GM18511 (cell line): ENCODE measurements around the gene NCK2.
A peak's percentile ranks its signal among the peaks of the same experiment; 100 is the strongest.

Source experiments
- ATAC-seq: cut with Tn5 transposase; IDR thresholded peaks from one replicate; pipeline ENCODE4 v1.9.1; 2021; ENCODE audit warnings: mild to moderate bottlenecking, moderate library complexity; ENCODE audit not compliant: unreplicated experiment

The NCK2 gene

DNA sequence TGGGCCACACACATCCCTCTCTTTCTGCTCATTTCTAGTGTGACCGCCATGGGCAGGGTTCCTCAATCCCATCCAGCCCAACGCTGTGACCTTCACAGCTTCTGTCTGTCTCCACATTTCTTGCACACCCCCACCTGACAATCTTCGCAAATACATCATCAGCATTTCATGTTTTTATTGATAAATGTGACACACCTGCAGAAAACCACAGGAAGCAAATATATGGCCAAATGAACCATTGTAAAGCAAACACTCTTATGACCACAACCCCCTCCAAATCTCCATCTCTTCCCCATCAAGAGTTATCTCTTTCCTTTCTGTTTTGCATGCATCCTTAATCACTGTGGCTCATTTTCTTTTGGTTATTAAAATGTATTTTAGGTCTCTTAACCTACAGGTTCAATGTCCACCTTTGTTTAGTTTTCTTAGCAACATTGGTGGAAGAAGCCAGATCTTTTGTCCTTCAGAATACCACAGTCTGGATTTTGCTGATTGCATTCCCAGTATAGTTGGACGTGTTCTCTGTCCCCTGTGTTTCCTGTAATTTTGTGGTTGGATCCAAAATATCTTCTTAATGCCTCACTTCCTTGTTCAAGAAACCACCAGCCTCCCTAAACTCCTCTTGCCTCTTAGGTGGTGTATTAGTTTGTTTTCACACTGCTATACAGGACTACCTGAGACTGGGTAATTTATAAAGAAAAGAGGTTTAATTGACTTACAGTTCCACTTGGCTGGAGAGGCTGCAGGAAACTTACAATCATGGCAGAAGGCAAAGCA, 9.8 kb upstream of the NCK2 start:
- no peak for ATAC-seq

DNA sequence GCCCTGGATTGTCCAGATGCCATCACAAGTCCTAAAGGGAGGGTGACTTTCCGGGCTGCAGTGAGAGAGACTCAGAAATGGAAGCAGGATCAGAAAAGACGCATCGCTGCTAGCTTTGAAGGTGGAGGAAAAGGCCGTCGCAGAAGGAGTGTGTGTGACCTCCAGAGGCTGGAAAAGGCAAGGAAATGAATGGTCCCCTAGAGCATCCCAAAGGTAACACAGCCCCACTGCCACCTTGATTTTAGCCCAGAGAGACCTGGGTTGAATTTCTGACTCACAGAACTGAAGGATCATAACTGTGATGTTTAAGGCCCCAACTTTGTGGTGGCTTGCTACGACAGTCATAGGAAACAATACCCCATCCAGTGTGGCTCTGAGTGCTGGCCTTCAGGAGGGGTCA, 8.6 kb upstream of the NCK2 start:
- no peak for ATAC-seq

DNA sequence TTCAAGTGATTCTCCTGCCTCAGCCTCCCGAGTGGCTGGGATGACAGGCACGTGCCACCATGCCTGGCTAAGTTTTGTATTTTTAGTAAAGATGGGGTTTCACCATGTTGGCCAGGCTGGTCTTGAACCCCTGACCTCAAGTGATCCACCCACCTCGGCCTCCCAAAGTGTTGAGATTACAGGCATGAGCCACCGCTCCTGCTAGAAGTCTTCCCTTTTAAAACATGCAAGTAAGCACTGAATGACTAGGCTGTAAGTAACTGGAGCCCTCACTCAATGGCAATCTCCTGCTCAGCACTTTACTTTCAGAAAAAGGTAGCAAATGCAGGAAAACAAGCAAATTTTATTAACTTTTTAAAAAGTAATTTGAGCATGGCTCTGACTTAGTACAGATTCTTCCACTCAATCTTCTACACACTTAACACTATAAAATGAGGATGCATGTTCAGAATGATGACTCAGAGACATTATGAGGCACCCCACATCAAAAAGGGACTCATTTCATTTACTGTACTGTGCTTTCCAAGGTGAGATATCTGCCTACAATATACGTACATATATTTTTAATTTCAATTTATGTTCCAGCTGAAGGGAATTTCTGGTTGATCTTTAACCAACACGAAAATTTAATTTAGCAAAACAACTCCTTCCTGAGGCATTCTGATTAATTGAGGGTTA, 6.6 kb upstream of the NCK2 start:
- no peak for ATAC-seq

DNA sequence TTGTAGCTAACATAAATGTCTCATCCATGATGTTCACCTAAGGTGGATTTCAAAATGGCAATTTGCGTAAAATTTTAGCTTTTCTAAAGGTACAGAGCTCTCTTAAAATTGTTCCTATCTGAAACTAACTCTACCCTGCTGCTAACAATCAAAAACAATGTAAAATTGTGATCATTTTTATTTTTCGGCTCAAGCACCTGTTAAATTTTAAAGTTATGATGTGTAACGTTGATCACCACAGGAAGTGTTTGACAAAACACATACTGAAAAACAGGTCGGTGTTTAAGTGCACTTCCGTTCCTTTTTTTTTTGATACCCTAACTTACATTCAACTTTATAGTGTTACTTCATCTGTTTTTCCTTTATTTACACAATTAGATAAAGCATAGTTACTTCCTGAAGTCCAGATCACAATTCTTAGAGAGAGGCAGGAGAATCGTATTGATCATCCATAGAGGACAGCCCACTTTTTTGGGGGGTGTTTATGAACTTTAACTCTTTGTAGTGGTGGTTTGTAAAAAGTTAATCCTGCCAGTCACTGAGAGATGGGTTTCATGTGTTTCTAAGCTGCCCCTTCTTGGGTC, 6.0 kb upstream of the NCK2 start:
- ATAC-seq, result no peak

DNA sequence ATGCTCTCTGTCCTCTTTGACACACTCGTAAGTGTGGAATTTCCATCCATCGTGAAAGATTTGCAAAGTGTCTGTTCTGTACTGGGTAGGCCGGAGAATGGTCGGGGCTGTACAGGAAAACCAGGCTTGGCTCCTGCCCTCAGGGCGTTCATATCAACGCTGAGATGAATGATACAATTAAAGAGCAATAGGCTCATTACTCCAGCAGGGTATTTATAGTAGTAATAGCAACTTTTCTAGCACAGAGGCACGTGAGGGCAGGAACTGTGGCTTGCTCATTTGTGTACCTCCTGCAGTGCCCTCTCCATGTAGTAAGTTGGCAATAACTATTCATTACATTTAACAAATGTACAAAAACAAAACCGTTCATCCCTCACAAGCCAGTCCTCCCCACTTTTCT, 5.3 kb upstream of the NCK2 start:
- ATAC-seq, result no peak

DNA sequence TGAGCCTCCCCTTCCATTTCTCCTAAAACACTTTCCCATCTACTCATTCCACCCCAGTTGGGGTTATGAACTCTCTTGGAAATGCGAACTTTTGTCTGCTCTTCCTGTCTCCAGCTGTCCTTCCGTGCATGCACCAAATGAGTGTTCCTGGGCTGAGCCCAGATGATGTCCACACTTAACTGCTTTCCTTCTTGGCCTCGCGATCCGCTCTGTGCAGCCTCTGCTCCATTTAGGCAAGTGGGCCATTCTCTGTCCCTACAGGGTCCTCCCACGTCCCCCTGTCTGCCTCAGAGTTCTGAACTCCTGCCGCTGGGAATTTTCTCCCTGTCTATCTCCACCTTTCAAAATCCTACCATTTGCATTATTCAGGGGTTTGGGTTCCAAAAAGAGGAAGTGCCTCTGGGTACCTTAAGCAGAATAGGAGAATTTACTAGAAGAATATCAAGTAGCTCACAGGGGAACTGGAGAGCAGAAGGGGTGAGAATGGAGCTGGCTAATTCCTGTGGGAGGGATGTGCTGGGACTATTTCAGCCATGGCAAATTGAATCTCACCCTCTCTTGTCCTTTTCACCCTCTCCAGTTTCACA, 4.7 kb upstream of the NCK2 start:
- ATAC-seq, result no peak

GRCh38 chr2:105741174-105741573, 3.5 kb upstream of the NCK2 start:
- no peak for ATAC-seq

GRCh38 chr2:105741617-105742016, 3.1 kb upstream of the NCK2 start:
- no peak for ATAC-seq

DNA sequence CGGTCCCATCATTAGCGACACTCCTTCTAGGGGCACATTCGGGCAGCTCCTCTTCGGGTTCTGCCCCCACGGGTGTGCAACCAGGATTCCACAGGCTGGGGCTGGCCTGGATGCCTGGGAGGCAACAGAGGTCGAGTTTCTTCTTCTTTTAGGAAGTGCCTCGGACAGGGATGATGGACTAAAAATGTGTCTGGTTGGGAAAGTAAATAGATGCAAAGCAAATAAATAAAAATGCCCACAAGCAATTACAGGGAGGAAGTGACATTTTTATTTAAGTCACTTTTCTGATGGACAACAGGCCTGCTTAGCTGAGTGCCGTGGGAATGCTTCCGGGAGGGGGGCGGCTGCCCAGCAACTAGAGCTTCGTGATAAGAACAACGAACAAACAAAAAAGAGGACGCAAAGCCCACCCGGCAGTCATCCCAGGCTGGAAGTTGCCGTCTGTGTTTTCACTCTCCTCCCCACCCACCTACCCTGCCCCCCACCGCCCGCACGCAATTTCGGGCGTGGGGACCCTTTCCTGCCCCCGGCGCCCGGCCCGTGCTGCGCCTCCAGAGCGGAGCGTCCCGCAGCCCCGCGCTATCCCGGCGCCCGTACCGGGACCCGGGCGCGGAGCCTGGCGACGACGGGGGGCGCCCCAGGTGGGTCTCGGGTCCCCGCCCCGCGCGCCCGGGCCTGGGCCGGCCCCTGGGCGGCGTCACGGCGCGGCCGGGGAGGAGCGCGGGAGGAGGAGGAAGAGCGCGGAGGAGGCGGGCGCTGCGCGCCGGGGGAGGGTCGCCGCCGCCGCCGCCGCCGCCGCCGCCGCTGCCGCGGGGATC, 412 bp upstream of the NCK2 start:
- peak; percentile 76 for ATAC-seq

DNA sequence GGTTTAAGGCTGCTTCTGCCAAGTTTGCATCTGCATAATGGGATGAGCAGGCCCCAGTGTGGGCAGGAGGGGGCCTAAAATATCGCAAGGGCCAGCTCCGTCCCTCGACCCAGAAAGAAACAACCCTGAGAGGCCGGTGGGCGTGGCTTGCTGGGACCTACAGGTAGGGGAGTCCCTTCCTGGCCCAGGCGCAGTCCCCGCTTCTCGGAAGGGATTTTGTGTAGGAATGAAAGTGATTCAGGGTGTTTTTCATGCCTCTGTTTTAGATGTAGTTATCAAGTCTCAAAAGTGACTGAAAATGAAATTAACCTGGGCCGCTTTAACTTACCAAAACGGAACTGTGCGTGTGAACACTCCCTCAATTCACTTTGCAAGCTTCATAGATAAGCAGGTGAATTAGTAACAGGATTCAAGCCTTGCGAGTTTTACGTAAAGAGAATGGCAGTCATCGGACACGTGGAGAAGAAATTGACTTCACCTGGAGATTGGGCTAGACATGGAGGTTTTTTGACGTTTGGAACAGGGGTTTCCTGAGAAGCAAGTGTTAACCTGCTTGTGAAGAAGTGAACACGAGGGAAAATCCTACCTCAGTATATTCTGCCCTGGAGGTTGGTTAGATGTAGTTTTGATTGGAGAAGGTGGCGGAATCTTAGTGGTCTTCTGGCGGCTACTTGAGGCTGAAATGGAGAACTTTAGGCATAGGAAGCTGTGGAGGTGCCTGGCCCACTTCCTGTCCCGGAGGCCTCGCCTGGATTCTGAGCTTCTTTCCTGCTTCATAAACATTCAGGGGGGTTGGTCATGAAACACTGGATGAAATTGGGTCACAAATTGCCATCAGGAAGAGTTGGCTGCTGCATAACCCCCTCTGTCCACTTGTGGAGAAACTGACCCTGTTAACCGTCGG, 1.7 kb downstream of the NCK2 start:
- ATAC-seq, result peak; percentile 55

DNA sequence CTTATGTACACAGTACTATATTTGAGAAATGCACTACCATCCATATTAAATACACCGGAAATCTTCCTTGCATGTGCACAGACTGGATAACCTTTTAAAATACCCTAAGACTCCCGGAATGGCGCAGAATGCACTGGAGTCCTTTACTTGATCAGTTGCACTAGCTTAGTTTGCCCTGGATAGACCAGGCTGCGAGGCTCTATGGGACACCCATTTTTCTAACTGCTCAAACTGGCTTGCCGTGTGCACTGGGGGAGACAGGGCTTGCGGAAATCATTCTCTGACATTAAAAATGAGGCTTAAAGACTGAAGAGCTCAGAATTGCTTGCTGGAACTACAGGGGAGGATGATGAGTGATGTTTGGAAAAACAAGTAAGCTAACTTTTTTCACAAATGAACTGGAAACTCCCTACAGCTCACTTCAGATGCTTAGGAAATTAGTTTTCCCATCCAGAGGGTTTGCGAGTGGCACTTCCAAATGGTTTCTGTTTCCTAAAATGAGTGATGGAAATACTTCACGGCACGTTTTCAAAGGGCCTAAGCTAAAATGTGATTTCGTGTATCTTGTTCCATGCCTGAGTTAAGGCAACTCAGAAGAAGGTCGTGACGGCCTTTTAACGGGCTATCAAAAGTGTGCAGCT, 2.7 kb downstream of the NCK2 start:
- no peak for ATAC-seq

- ATAC-seq, result no peak
These were observed 3.3 kb downstream of the NCK2 start for GRCh38 chr2:105747991-105748390.

- no peak for ATAC-seq
These were observed 3.9 kb downstream of the NCK2 start for GRCh38 chr2:105748566-105748965.

GRCh38 chr2:105749583-105750400, 5.1 kb downstream of the NCK2 start:
- no peak for ATAC-seq

- ATAC-seq, result no peak
These were observed 6.0 kb downstream of the NCK2 start for GRCh38 chr2:105750735-105751134.

GRCh38 chr2:105751272-105751671, 6.6 kb downstream of the NCK2 start:
- ATAC-seq, result no peak

DNA sequence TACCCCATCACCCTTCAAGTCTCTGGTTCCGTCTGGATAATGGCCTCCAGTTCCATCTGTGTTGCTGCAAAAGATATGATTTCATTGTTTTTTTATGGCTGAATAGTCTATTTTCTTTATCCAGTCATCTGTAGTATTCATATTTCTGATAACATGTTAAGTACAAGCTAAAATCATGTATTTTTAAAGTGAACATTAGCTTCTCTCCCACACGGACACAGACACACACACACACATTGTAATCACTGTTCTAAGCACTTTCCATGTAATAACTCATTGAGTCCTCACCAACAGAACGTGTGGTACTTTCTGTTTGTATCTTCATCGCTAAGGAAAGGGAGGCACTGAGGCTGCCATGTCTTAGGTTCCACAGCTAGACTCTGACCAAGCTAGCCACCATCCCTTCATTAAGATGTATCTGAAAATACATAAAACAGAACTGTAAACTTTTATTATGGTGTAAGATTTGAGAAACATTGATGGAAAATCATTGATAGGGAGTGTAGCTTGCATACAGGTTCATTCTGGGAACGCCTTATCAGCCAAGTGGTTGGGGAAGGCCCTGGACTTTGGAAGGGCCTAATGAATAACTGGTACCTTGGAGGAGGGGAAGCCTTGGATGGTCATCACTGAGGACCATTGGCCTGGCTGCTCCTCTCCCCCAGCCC, 8.1 kb downstream of the NCK2 start:
- ATAC-seq, result no peak

DNA sequence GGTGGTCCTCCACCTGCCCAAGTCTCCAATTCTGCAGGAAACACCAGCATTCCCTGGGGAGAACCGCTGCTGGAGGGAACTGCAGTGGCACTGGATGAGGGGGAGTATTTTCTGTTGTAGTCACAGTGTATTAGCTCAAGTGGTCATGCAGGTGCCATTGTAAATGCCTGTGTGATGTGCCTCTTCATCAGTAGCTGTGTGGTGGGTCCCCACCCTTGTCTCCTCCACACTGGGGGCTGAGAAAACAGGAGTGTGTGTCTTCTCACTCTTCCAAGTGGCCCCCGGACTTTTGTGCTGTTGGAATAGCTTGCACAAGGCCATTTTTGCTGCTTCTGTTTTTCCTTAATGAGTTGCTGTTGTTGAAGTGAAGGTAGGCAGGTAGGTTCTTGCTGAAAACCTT, 8.7 kb downstream of the NCK2 start:
- no peak for ATAC-seq
